BJ (cell line): ENCODE measurements around the gene RSPO3. TPM values are rescaled to one million over a fixed set of nuclear protein-coding genes. Genes with fewer than 3 reads are reported as not detected.

Experiments used
- CTCF ChIA-PET: fragments of 350-600 bp; formaldehyde crosslinking; extraction: SDS; loops from one replicate; lab custom pipeline; 2021; ENCODE audit warnings: antibody characterized with exemption, inconsistent platforms; lab: Yijun Ruan, JAX
- POLR2A ChIA-PET: fragments of 300-600 bp; sonication (Branson Sonifier 250); formaldehyde crosslinking; extraction: SDS; loops from one replicate; lab custom pipeline; 2021; ENCODE audit warnings: antibody characterized with exemption; lab: Charles Lee
- DNase-seq: peaks from one replicate; pipeline ENCODE4 v3.0.0-alpha.2; 2011; ENCODE audit warnings: low read depth
- H3K27me3 ChIP-seq: 2 replicates; pipeline ENCODE4 v1.6.0; 2011; ENCODE audit warnings: low read length; ENCODE audit not compliant: control insufficient read depth, insufficient read depth
- H3K36me3 ChIP-seq: 2 replicates; pipeline ENCODE4 v1.5.1; 2011; ENCODE audit warnings: low read length; ENCODE audit not compliant: control insufficient read depth, insufficient read depth
- H3K4me3 ChIP-seq: 2 replicates; pipeline ENCODE4 v1.5.1; 2011; ENCODE audit warnings: low read depth, mild to moderate bottlenecking, control low read depth, low read length
- CTCF ChIP-seq: IDR thresholded peaks from 2 replicates; pipeline ENCODE4 v1.5.1; 2011; ENCODE audit warnings: low read depth, mild to moderate bottlenecking, control low read depth, inconsistent platforms, low read length, moderate library complexity; ENCODE audit not compliant: insufficient read depth
- polyA plus RNA-seq: library from polyadenylated mRNA; depleted of rRNA; stranded (reverse); fragments of >200 nt; gene quantifications from 2 replicates; pipeline ENCODE4 v1.2.3, GENCODE V29; 2011; rRNA removed

Gene RSPO3
- polyA plus RNA-seq, 1 experiment = not detected

GRCh38 chr6:127243501-127243900, 125.0 kb downstream of the RSPO3 start:
- Histone ChIP-seq H3K36me3 (no peaks in the 10 kb centered on the region), H3K27me3 (no peaks in the 10 kb centered on the region), H3K4me3 (no peak overlapping the region)
- no peak for DNase-seq
- CTCF ChIA-PET = no interaction called here
- POLR2A ChIA-PET = no interaction called here
- no peak for TF ChIP-seq CTCF

Other genes with a start within 250 kb of the RSPO3 start
- 36.2 and 49.8 TPM in 2 replicates for gene RNF146, start 148.2 kb downstream of the RSPO3 start, polyA plus RNA-seq
- gene ECHDC1, start 224.9 kb downstream of the RSPO3 start, polyA plus RNA-seq = 21.5 and 35.6 TPM in 2 replicates